Kidney glomerular epithelial cell (primary cell): ENCODE data around the gene CCDC33.

ENCODE experiments used
- DNase-seq: peaks from one replicate; lab custom pipeline; 2025; lab: John Stamatoyannopoulos, UW

Gene CCDC33

GRCh38 chr15:74281147-74282133 lies 45.3 kb downstream of the CCDC33 start:
- DNase-seq = no peak

GRCh38 chr15:74283368-74283767 lies 47.2 kb downstream of the CCDC33 start:
- no peak for DNase-seq

- no peak for DNase-seq
Measured at GRCh38 chr15:74289671-74290070, 53.5 kb downstream of the CCDC33 start.

GRCh38 chr15:74290645-74291044 lies 54.5 kb downstream of the CCDC33 start:
- no peak for DNase-seq

GRCh38 chr15:74291101-74292071 lies 55.3 kb downstream of the CCDC33 start:
- DNase-seq = peak; percentile 63

- no peak for DNase-seq
Measured at GRCh38 chr15:74293021-74293810, 57.1 kb downstream of the CCDC33 start.

- no peak for DNase-seq
Measured at GRCh38 chr15:74294010-74294409, 57.9 kb downstream of the CCDC33 start.

- DNase-seq = no peak
Measured at GRCh38 chr15:74295800-74296199, 59.7 kb downstream of the CCDC33 start.

GRCh38 chr15:74297887-74298286 lies 61.8 kb downstream of the CCDC33 start:
- DNase-seq = no peak

GRCh38 chr15:74300057-74300795 lies 64.1 kb downstream of the CCDC33 start:
- DNase-seq = no peak

- no peak for DNase-seq
Measured at GRCh38 chr15:74301583-74302361, 65.6 kb downstream of the CCDC33 start.

- DNase-seq = peak; percentile 2
Measured at GRCh38 chr15:74302821-74303359, 66.8 kb downstream of the CCDC33 start.

- no peak for DNase-seq
Measured at GRCh38 chr15:74303741-74304309, 67.7 kb downstream of the CCDC33 start.

- no peak for DNase-seq
Measured at GRCh38 chr15:74304431-74304830, 68.3 kb downstream of the CCDC33 start.

- DNase-seq = no peak
Measured at GRCh38 chr15:74305687-74306086, 69.6 kb downstream of the CCDC33 start.

- no peak for DNase-seq
Measured at GRCh38 chr15:74306781-74307217, 70.7 kb downstream of the CCDC33 start.

GRCh38 chr15:74307827-74308811 lies 72.0 kb downstream of the CCDC33 start:
- peak; percentile 16 for DNase-seq
